Measurements from ENCODE around the gene COX6B1.

- no peak for TF ChIP-seq CTCF (IDR thresholded peaks at IDR 0.05)
- TF ChIP-seq POLR2A (IDR thresholded peaks at IDR 0.05): no peak
Observed at GRCh38 chr19:35650581-35650980, 2.5 kb downstream of the COX6B1 start.

All from heart left ventricle (tissue), 13 donors.